Measurements from ENCODE around the gene STAT2.
"Not testable (repeated sequence)": the region's sequence is repeated elsewhere in the genome, so short reads cannot be mapped to it uniquely, and the experiment has no call there.

Gene STAT2

DNA sequence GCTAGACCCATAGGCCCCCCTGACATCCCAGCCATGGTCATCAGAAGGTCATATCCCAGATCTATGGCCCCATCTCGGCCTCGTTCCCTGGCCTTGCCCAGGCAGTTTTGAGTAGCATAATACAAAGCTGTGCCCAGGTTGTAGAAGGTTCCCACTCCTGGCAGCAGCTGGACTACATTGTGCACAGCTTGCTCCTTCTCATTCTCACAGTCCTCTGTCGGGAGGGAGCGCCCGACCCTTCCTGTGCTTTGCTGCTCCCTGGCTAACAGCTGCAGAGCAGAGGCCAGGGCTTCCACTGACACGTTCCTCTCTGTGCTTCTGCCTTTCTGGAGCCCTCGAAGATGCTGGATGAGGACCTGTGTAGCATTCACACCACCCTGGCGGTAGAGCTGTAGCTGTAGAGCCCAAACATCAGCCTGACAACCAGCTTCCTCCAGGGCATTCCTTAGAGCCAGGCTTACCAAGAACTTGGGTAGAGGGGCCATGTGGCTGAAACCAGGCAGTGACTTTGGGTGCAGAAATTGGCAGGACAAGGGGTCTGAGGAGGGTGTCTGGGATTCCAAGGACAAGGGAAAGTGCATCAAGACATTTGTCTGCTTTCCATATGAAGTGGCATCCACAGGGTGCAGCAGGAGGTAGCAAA is 1.7 kb upstream of the STAT2 start:
- no peak for DNase-seq

DNA sequence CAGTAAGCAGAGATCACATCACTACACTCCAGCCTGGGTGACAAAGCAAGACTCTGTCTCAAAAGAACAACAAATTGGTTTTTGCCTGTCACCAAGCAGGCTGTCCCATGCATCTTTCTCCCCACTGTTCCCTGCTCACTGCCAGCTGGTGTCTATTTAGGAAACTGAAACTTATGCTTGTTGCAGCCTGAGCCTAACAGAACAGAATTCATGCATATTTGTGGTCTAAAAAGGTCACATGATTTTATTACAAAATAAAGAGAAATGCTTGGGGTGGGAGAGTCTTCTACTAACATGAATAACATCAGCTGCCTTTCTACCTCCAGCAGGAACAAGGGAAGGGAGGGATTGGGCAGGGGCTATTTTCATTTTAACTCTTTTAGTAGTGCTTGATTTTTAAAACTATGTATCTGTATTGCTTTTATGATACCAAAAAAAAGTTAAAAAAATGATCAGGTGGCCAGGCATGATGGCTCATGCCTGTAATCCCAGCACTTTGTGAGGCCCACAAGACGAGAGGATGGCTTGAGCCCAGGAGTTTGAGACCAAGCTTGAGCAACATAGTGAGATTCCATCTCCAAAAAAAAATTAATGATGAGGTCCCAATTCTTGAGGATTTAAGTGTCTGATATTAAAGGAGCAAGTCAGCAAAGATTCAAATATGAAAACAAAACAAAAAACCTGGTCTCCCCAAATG is 923 bp downstream of the STAT2 start:
- DNase-seq = no peak

DNA sequence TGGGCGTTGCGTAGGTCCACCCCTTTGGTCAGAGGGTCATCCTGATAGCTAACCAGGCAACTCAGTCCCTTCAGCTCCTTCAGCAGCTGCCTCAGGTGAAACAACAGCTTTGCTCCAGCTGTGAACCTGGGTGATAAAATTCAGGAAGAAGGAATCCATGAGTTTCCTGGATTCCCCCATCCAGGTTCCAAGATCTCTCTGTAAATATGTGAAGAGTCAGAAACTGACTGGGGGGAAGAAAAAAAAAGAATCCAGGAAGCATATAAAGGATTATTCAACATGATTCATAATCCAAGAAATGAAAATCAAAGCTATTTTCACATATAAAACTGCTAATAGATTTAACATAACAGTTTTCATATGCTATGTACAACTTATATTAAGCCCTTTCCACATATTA is 8.6 kb downstream of the STAT2 start:
- DNase-seq = no peak

DNA sequence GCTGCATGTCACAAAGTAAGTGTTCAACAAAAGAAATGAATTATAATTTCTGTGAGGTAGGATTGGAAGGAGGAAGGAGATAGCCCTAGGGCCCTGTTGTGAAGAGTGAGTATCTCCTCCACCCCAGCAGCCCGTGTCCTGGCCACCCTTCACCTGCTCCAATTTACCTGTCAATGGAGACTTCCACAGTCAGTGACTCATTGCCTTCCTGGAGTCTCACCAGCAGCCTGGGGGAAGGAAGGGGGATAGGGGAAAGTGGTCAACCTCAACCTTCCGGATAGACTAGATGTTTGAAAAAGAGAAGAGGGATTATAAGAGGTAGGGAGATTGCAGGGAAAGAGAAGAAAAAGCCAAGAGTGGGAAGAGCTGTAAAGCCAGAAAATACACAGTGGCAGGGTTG is 9.2 kb downstream of the STAT2 start:
- no peak for DNase-seq

DNA sequence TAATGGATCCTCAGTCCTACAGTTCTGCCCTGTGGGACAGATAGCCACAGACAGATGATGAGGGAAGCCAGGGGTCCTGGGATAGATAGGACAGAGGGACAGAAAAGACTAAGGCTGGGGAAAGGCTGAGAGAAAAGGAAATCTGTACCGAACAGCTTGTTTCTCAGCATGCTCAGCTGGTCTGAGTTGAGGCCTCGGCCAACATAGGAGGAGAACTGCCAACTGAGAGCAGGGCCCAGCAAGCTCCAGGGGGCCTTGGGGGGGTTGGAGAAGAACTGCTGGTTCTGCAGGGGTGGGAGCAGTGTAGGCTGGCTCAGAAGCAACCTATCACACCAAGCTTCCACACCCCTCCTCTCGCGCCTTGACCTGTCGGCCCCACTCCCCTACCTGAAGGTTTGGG is 11.1 kb downstream of the STAT2 start:
- no peak for DNase-seq

DNA sequence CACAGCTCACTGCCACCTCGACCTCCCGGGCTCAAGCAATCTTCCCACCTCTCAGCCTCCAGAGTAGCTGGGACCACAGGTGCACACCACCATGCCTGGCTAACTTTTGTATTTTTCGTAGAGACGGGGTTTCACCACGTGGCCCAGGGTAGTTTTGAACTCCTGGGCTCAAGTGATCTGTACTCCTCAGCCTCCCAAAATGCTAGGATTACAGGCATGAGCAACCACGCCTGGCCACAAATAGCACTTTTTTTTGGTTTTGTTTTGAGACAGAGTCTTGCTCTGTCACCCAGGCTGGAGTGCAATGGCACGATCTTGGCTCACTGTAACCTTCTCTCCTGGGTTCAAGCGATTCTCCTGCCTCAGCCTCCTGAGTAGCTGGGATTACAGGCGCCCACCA is 12.7 kb downstream of the STAT2 start:
- DNase-seq = not testable (repeated sequence)

DNA sequence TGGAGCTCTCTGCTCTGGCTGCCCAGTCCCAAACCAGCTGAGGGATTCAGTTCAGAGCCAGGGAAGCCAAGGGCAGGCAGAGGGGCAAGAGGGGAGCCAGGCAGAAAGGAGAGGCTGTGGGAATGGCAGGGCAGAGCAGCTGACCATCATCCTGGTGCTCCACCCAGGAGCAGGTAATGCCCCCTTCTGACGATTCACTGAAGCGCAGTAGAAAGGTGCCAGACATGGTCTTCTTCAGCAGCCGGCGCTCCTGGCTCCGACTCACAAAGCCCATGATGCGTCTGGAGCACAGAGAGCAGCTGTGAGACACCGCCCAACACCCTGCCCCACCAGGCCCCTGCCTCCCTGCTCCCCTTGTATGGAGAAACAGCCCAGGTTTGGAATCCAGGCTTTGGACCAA is 13.2 kb downstream of the STAT2 start:
- DNase-seq = no peak

DNA sequence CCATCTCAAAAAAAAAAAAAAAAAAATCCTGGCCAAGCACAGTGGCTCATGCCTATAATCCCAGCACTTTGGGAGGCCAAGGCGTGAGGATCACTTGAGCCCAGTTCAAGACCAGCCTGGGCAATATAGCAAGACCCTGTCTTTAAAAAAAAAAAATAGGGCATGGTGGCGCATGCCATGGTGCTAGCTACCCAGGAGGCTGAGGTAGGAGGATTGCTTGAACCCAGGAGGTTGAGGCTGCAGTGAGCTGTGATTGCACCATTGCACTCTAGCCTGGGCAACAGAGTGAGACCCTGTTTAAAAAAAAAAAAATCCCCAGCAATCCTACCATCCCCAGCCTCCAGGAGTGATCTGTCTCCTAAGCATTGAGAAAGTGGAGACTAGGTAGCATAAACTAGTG is 17.6 kb downstream of the STAT2 start:
- DNase-seq = not testable (repeated sequence)

DNA sequence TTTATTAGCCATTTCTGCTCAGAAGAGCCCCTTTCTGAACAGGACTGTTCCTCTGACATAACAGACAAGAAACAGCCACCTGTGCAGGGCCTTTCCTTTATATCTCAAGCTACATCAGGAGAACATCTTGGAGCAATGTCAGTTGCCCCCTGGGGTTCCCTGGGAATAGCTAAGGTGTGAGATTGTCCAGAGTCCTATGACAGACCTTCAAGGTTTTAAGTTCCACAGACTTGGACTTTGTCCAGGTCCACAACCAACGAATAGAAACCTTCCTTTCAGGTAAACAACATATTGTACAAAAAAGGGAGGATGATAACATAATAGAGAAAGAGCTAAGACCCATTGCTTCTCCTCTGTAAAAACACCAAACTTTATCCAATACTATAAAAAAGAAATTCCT is 18.3 kb downstream of the STAT2 start:
- DNase-seq = no peak

DNA sequence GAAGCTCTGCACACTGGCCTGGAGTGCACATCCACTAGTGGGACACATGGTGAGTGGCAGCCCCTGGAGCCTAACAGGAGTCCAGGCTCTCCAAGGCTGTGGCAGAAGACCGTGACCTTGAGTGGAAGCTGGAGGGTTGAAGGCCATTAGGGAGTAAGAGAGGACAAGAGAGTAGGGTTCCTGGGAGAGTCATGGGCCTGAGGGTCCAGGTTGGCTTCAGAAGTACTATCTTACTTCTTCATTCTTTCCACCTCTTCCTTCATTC is 20.8 kb downstream of the STAT2 start:
- DNase-seq = no peak

DNA sequence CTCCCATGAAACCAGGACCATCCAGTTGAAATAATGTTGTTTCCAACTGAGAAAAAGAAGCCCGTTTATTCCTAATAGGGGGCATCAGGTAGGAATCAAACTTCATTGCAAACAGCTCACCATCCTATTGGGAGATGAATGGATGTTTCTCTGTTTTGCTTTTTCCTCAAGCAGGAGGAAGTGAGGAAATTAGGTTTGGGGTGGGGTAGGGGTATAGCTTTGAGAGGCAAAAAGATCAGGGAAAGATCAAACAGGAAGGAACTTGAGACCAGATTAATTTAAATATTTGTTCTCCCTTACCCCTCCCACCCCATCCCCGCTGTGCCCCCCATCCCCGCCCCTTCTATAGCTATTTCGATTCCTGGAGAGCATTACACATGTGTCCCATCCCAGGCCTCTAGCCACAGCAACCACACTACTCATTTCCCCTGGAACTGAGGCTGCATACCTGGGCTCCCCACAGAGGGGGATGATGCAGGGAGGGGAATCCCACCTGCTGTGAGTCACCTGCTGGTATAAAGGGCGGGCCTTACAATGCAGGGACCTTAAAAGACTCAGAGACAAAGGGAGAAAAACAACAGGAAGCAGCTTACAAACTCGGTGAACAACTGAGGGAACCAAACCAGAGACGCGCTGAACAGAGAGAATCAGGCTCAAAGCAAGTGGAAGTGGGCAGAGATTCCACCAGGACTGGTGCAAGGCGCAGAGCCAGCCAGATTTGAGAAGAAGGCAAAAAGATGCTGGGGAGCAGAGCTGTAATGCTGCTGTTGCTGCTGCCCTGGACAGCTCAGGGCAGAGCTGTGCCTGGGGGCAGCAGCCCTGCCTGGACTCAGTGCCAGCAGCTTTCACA is 21.4 kb downstream of the STAT2 start, which contains the start of gene IL23A:
Gene IL23A (plus strand): TSS at position 577 of the 850 bp plus-strand sequence. CDS start 161 bp downstream, at position 738.
- DNase-seq = peak; percentile 92

DNA sequence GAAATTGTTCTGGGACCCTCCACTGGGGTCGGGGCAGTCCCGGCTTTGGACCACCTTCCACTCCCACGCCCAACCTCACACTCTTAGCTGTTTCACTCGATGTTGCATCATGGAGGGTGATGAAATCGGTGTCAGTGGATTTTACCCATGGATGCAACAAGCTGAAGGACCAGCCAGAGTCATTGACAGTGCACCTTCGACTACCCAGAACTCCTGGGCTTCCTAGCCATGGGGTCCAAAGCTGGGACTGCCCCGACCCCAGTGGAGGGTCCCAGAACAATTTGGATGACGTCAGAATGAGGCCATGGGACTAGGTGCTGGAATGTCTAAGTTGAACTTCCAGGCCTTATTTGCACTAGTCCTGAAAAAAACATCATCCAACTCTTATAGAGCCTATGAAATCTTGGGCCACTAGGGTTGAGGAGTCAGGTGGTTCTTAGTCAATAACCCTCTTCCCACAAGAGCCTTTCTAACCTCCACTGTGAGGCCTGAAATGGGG is 22.1 kb downstream of the STAT2 start:
- DNase-seq = no peak

DNA sequence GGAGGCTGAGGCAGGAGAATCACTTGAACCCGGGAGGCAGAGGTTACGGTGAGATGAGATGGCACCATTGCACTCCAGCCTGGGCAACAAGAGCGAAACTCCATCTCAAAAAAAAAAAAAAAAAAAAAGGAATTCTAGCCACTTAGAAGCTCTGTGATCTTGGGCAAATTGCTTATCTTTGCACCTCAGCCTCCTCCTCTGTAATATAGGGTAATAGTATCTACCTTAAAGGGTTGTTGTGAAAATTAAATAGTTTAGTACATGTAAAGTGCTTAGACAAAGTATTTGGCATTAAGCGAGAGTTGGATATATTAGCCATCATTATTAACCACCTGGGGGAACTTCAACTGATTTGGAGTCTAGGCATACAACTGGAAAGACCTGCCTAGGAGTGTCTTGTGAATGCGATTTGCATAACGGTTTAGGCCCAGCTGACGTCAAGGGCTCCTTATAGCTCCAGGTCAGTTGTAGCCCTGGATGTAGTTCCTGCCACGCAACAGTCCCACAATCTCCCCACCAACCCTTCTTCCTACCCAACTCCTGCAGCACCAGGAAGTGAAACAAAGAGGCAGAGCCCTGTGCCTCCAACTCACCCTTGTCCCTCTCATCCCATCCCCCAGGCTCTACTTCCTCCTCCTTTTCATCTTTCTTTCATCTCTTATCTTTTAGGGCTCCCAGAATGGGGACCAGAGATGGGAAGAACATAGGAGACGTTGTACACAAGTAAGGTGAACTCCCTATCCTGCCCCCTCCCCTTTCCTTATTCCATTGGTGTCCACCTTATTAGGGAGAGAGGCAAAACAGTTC is 23.3 kb downstream of the STAT2 start:
- DNase-seq = no peak

DNA sequence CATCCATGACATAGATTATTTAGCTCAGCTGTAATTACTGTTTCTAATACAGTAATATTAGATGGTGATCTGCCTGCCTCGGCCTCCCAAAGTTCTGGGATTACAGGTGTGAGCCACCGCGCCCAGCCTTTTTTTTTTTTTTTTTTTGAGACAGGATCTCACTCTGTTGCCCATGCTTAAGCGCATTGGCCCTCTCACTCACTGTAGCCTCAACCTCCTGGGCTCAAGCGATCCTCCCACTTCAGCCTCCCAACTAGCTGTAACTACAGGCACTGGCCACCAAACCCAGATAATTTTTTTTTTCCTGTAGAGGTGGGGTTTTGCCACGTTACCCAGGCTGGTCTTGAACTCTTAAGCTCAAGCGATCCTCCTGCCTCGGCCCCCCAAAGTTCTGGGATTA is 24.4 kb downstream of the STAT2 start:
- DNase-seq = not testable (repeated sequence)

DNA sequence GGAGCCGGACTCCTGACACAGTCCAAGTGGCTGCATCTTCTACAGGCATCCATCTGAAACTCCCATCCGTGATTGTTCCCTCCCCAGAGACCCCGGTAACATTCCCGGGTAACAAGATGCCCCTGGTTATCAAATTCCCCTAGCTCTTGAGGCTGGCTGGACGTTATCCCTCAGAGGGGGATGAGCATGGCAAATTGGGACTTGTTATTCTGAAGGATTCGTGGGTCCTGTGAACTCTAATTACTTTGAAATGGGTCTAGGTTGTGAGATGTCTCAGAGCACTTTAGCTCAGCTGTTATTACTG is 25.5 kb downstream of the STAT2 start:
- no peak for DNase-seq

DNA sequence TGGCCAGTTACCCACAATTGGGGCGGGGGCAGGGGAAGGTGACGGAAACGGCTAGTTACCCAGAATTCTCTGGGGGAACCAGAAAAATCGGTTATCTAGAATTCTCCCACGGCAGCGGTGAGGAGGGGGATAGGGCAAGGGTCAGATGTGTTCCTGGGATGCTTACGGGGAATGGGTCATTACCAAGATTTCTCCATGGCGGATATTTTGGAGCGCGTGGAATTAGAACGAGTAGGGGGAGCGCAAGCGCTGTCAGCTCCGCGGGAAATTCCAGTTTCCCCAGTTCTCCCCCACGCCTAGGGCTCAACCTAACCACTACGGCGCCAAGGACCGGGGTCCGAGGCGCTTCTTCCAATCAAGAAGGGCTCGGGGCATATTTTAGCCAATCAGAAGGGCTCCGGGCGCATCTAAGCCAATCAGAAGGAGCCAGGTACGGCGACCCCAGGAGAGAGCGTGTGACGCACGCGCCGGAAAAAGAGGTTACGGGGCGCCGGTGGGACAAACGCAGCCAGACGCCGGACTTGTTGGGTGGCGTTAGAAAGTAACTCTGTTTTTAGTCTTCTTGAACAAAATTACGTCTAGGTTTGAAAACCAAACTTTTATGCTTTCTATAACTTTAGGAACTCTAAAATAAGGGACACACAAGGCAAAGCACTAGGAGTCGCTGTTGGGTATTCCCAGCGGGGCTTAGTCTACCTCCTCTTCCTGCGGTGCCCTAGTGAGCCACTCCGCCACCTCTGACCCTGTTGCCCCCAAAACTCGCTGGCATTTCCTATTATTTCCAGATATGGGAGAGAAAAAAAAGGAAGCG is 26.0 kb downstream of the STAT2 start, which contains the start of gene PAN2:
Gene PAN2 (minus strand): TSS at position 322 of the 811 bp plus-strand sequence. CDS start 906 bp downstream, outside the sequence.
- peak; percentile 95 for DNase-seq

DNA sequence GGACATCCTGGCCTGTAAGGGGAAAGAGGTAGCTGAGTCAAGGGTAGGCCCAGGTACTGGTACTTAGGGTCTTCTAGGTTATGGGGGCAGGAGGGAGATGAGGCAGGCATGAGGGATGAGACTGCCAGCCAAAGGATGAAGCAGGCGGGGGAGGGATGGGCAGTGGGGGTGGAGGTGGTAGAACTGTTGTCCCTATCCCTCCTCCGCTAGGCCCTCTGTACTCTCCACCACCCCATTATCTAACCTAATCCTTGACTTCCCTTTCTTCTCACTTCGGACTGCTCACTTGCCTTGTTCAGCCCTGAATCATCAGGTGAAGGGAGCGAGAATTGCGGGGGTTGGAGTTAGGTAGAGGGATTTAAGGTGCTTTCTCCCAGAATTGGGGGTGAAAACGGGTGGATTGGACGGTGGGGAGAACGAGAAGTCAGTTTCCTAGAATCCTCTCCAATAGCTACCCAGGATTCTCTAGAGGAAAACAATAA is 26.7 kb downstream of the STAT2 start:
- no peak for DNase-seq

DNA sequence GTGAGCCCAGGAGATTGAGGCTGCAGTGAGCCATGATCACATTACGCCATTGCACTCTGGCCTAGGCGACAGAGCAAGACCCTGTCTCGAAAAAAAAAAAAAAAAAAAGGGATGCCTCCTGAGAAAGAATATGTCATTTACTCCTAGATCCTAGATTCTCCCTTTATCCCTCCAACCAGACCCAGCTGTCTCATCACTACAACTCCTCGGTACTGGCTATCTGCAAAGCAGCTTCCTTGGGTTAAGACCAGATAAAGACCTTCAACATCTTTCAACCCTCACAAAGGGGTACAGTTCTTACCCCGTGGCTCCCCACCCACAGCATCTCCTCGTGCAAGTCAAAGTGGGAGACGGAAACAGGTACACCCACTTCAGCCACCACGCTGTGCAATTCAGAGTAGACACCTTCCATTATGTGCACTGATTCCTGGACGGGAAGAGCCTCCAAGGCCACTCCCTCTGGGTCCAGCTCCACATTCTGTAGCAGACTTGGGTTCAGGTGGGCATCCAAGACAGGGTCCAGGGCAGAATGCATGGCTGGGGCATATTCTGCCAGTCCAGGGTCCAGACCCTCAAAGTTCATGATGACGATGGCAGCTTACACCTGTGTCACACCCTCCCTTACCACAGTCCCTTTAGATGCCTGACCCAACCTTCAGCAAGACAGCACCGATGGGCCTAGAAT is 27.3 kb downstream of the STAT2 start:
- no peak for DNase-seq

DNA sequence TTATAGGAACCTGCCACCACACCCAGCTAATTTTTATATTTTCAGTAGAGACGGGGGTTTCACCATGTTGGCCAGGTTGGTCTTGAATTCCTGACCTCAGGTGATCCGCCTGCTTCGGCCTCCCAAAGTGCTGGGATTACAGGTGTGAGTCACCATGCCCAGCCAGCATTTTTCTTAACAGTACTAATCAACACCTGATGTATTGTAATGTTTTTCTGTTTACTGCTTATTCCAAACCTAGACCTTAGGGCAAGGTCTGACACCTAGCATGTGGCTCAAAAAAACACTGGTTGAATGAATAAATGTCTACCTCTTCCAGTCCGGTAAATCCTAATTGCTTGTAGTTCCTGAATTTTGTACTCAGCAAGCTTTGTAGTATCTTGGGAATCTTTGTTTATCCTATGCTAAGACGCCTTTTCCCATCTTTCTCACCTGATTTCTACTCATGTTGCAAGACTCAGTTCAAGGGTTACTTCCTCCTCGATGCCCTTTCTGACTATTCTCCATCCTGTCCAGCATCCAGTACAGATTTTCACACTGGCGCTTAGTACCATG is 28.9 kb downstream of the STAT2 start:
- DNase-seq = no peak

DNA sequence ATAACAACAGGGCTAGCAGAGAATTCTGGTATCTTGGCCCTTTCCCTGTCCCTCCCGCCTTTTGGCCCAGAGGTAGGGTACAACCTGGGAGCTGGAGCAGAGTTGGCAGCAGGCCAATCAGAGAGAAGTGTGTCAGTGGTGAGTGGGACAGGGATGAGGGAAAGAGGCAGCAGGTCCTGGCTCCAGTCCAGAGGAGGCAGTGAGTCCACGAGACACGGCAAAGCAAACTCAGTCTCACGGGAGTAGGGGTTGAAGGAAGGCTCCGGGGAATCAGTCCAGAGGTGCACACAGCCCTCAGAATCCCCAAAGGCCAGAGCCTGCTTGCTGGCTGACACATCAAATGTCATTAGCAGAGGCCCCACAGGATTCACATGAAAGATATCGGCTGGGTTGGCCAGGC is 33.4 kb downstream of the STAT2 start:
- DNase-seq = no peak

DNA sequence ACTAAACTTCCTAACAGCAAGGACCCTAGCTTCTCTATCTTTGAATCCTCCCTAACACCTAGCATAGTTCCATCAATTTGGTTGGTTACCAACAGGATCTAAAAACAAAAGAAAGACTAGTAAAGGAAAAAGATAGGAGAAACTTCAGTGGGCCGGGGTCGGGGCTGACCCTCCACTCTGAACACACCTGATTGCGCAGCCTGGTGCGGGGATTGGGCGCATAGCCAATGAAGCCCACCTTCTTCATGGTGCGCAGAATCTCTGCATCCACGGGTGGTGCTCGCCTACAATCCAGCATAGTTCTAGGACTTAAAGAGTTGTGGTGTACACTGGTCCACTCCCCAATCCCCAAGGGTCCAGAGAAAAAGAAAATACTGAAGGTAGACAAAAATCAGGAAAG is 33.8 kb downstream of the STAT2 start:
- DNase-seq = no peak

All from stimulated activated CD4-positive, alpha-beta T cell treated with anti-CD3 and anti-CD28 coated beads, Interleukin-1b, Interleukin-23, amount 100 ng/mL, for 48 hours (primary cell).